ENCODE data around the gene ZNF669.

ZNF669 gene

GRCh38 chr1:247054992-247055415 is 49.2 kb downstream of the ZNF669 start:
- no peak overlapping the region for H3K27ac ChIP-seq
- no peak for TF ChIP-seq ZFX (IDR thresholded peaks at IDR 0.05; ENCODE audit: borderline replicate concordance)
- no peak for TF ChIP-seq CTCF (IDR thresholded peaks at IDR 0.05)
